MCF 10A (cell line): Measurements from ENCODE around the gene CAMK4. TPM values are rescaled to one million over a fixed set of nuclear protein-coding genes. Genes with fewer than 3 reads are reported as not detected.

ENCODE experiments used
- BruUV-seq: library from RNA; stranded (reverse); fragments of 400-500 nt; replicated peaks from 2 replicates; lab custom pipeline; 2021; lab: Mats Ljungman, UMichigan
- CTCF ChIA-PET: fragments of 300-600 bp; sonication (Branson Sonifier 250); formaldehyde crosslinking; extraction: SDS; loops from one replicate; lab custom pipeline; 2021; ENCODE audit warnings: antibody characterized with exemption, inconsistent platforms; lab: Yijun Ruan, JAX
- POLR2A ChIA-PET: fragments of 300-600, 350-650 bp; sonication (Branson Sonifier 250); formaldehyde crosslinking; extraction: SDS; loops from one replicate; lab custom pipeline; 2020; ENCODE audit warnings: antibody characterized with exemption, inconsistent platforms; lab: Yijun Ruan, JAX
- DNase-seq: peaks from one replicate; pipeline ENCODE4 v3.0.0-alpha.2; 2018; ENCODE audit not compliant: unreplicated experiment
- H3K27ac Mint-ChIP-seq: one replicate; pipeline ENCODE4 v1.8.0; 2022; ENCODE audit warnings: mild to moderate bottlenecking, low read depth, mixed read lengths; ENCODE audit not compliant: unreplicated experiment
- H3K27me3 Mint-ChIP-seq: one replicate; pipeline ENCODE4 v1.8.0; 2022; ENCODE audit warnings: mixed read lengths; ENCODE audit not compliant: insufficient read depth, unreplicated experiment
- H3K36me3 Mint-ChIP-seq: one replicate; pipeline ENCODE4 v1.8.0; 2022; ENCODE audit warnings: mild to moderate bottlenecking, moderate library complexity, mixed read lengths; ENCODE audit not compliant: insufficient read depth, unreplicated experiment
- H3K4me1 Mint-ChIP-seq: one replicate; pipeline ENCODE4 v1.8.0; 2022; ENCODE audit warnings: mixed read lengths; ENCODE audit not compliant: insufficient read depth, unreplicated experiment
- H3K4me3 Mint-ChIP-seq: one replicate; pipeline ENCODE4 v1.8.0; 2022; ENCODE audit warnings: mild to moderate bottlenecking, moderate library complexity, mixed read lengths; ENCODE audit not compliant: unreplicated experiment
- H3K9me3 Mint-ChIP-seq: one replicate; pipeline ENCODE4 v1.8.0; 2022; ENCODE audit warnings: mixed read lengths; ENCODE audit not compliant: unreplicated experiment
- CTCF ChIP-seq: fragments of 200-600 bp; IDR thresholded peaks from one replicate; pipeline ENCODE4 v1.8.0; 2022; ENCODE audit warnings: antibody characterized with exemption, mild to moderate bottlenecking; ENCODE audit not compliant: unreplicated experiment
- intact Hi-C: fragments of 100-400 bp; cut with micrococcal nuclease; formaldehyde crosslinking; loops from 2 replicates; pipeline ENCODE4 v1.14.1; 2022
- total RNA-seq: library from RNA; stranded (reverse); gene quantifications from 2 replicates; pipeline ENCODE4 v1.2.3, GENCODE V29; 2022

Gene CAMK4
- total RNA-seq, 1 experiment from 2014 or later: 0.21 TPM

- no peak for DNase-seq
- H3K4me3 Mint-ChIP-seq: no peak overlapping the region
- intact Hi-C loops: no loop called here
- H3K9me3 Mint-ChIP-seq: no peaks in the 10 kb centered on the region
- H3K27ac Mint-ChIP-seq: peak overlapping the region; percentile 7
- CTCF ChIA-PET: interaction anchor here (0.7 to 1.0 kb wide), 3 partner anchors 9 to 78 kb away, joined by 3 read pairs; no protein-coding TSS in a partner anchor
- no peak for TF ChIP-seq CTCF
- H3K27me3 Mint-ChIP-seq: no peaks in the 10 kb centered on the region
- POLR2A ChIA-PET: no interaction called here
- no TSS peak for BruUV-seq
- H3K4me1 Mint-ChIP-seq: no peaks in the 10 kb centered on the region
- H3K36me3 Mint-ChIP-seq: no peaks in the 10 kb centered on the region
Measured at GRCh38 chr5:111453747-111454146, 229.6 kb downstream of the CAMK4 start.

GRCh38 chr5:111454198-111454622 is 230.0 kb downstream of the CAMK4 start:
- Mint-ChIP-seq H3K4me3 (no peak overlapping the region), H3K27me3 (no peaks in the 10 kb centered on the region), H3K36me3 (no peaks in the 10 kb centered on the region), H3K27ac (no peak overlapping the region), H3K9me3 (no peaks in the 10 kb centered on the region), H3K4me1 (no peaks in the 10 kb centered on the region)
- no TSS peak for BruUV-seq
- DNase-seq: no peak
- intact Hi-C loops: no loop called here
- ChIA-PET CTCF (interaction anchor here (0.6 to 0.8 kb wide), 3 partner anchors 77 to 1805 kb away, joined by 3 to 4 read pairs (median 3); no protein-coding TSS in a partner anchor), POLR2A (interaction anchor here (0.6 kb wide), 1 partner anchor 17 kb away, joined by 3 read pairs; no protein-coding TSS in a partner anchor)
- no peak for TF ChIP-seq CTCF

GRCh38 chr5:111454776-111455175 is 230.6 kb downstream of the CAMK4 start:
- intact Hi-C loops: no loop called here
- no TSS peak for BruUV-seq
- Mint-ChIP-seq H3K27ac (no peak overlapping the region), H3K9me3 (no peaks in the 10 kb centered on the region), H3K27me3 (no peaks in the 10 kb centered on the region), H3K36me3 (no peaks in the 10 kb centered on the region), H3K4me1 (no peaks in the 10 kb centered on the region), H3K4me3 (no peak overlapping the region)
- no peak for DNase-seq
- ChIA-PET CTCF (interaction anchor here (0.5 to 0.6 kb wide), 3 partner anchors 15 to 1805 kb away, joined by 3 to 4 read pairs (median 4); no protein-coding TSS in a partner anchor), POLR2A (interaction anchor here (0.6 kb wide), 1 partner anchor 16 kb away, joined by 3 read pairs; no protein-coding TSS in a partner anchor)
- no peak for TF ChIP-seq CTCF

GRCh38 chr5:111461255-111461671 is 237.1 kb downstream of the CAMK4 start:
- no TSS peak for BruUV-seq
- intact Hi-C loops: no loop called here
- ChIA-PET CTCF (interaction anchor here (0.9 kb wide), 1 partner anchor 60 kb away, joined by 3 read pairs; no protein-coding TSS in a partner anchor), POLR2A (no interaction called here)
- no peak overlapping the region for H3K27ac Mint-ChIP-seq
- no peaks in the 10 kb centered on the region for H3K4me1 Mint-ChIP-seq
- no peak for DNase-seq
- H3K4me3 Mint-ChIP-seq: no peak overlapping the region
- no peaks in the 10 kb centered on the region for H3K27me3 Mint-ChIP-seq
- H3K9me3 Mint-ChIP-seq: peaks cover 8% of the 10 kb centered on the region
- TF ChIP-seq CTCF: no peak
- no peaks in the 10 kb centered on the region for H3K36me3 Mint-ChIP-seq
